Stimulated activated CD8-positive, alpha-beta memory T cell treated with anti-CD3 and anti-CD28 coated beads, Interleukin-7, amount 100 ng/mL, for 48 hours (primary cell): Measurements from ENCODE around the gene ADAMTS17.

Source experiments
- DNase-seq, 2 donors: peaks; one replicate each; pipeline ENCODE4 v3.0.0-alpha.2; 2020; ENCODE audit warnings: low read depth in 1 of 2; ENCODE audit errors: extremely low read depth in 1 of 2

The ADAMTS17 gene

DNA sequence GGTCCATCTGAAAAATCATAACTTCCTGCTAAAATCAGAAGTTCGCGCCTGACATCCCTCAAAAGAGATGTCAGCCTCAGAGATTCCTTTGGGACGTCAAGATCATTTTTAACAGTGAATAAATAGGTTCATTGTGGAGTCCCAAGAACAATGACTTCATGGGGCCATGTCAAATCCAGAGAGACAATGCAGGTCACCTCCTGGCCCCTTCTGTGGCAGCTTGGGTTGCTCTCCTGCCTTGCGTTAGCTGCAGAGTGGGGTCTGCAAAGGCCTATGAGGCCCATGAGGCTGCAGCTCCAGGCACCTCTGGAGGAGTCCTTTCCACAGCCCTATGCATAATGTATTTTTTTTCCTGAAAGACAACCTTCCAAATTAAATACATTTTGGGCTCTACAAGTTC lies 282.3 kb downstream of the ADAMTS17 start:
- no peak for DNase-seq

DNA sequence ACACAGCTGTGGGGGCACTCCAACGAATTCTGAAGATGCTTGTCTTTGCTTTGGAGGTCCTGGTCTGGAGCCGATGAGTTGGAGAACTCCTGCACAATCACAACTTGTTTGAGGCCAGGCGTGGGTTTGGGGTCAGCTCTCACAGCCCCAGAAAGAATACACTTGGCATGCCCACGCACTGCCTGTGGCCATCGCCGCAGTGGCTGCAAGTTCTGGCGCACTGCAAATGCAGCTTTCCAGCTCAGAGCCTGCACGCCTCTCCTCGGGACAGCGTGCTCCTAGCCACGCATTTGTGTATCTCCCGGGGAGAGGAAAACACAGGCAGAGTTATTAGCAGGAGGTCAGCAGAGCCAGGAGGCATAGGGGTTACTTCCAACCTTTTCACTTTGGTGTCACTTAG lies 282.7 kb downstream of the ADAMTS17 start:
- DNase-seq = no peak

DNA sequence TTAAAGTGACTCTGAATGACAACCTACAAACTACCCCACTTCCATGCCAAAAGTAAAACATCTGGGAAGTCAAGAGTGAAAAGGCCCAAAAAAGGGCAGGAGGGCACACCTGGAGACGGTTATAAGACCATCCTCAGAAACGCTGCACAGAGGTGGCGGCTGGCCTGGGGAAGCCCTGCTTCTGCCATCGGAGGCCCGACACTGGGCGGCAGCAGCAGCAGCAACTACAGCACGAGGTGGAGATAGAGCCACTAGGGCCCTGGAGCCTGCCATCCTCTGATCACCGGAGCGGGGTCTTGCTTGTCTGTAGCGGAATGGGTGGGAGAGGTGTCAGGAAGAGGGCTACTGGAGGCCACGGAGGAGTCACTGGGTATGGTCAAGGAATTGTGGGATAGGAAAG lies 283.3 kb downstream of the ADAMTS17 start:
- DNase-seq = no peak

DNA sequence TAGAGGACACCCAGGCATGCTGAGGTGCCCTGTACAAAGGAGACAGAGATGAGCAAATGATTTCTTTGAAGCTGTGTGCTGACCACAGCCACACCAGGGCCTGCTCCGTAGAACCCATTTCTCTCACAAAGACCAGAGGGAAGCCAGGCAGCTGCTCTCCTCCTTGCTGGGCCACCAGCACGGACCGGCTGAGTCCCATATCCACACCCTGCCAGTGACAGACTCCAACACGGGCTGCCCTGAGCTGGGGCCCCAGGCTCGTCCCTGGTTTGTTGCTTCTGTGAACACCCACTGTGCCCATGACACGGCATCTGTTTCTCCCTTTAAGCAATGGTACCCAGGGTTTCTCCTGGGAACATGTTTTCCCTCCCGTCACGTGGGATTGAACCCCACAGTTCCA lies 284.5 kb downstream of the ADAMTS17 start:
- DNase-seq = no peak

DNA sequence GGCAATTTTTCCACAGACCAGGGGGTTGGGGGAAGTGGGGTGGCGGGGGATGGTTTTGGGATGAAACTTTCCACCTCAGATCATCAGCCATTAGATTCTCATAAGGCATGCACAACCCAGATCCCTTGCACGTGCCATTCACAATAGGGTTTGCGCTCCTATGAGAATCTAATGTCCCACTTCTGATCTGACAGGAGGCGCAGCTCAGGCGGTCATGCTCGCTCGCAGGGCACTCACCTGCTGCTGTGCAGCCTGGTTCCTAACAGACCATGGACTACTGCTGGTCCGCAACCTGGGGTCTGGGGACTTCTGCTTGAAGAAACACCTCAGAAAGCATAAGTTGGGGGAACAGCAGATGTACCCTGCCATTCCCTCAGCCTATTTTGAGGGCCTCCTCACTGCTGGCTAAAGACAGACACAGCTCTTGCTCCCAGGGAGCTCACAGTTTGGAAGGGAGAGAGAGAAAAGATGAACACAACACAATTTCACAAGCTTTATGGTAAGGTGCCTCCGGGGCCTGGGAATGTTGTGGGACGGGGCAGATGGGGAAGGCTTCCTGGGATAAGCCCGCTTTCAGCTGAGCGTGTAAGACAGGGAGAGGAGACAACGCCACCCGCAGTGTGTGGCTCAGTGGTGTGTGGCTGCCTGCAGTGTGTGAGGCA lies 285.2 kb downstream of the ADAMTS17 start:
- no peak for DNase-seq

DNA sequence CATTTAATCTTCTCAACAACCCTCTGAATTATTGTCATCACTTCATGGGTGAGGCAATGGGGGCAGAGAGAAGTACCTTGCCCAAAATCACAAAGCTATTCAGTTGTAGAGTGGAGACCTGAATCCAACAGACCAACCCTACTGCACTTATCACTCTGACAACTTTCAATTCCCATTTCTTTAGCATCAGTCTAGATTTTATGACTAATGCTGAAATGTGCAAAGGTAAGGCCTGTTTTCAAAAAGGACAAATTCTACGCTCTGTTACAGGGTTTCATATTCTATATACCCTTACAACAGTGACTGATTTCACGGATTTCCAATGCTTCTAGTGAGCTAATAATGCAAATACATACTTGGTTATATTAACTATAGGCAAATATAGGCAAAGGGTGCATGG lies 286.0 kb downstream of the ADAMTS17 start:
- DNase-seq = no peak

DNA sequence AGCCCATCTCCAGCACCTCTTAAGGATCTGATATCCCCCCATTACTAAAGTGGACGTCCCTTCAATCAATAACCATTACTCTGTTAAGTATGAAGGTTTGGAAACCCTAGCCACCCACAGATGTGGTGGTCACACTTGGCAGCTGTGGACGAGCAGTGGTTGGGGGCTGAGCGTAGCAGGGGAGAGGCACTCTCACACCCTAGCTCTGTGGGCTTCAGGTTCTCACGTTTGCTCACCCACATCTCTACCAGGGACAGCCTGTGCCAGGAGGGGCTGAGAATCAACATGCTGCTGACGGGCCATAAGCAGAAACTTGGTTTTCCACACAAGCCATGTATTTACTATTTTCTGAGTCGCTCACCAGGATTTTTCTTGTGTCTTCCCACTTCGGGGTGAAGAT lies 287.2 kb downstream of the ADAMTS17 start:
- no peak for DNase-seq

DNA sequence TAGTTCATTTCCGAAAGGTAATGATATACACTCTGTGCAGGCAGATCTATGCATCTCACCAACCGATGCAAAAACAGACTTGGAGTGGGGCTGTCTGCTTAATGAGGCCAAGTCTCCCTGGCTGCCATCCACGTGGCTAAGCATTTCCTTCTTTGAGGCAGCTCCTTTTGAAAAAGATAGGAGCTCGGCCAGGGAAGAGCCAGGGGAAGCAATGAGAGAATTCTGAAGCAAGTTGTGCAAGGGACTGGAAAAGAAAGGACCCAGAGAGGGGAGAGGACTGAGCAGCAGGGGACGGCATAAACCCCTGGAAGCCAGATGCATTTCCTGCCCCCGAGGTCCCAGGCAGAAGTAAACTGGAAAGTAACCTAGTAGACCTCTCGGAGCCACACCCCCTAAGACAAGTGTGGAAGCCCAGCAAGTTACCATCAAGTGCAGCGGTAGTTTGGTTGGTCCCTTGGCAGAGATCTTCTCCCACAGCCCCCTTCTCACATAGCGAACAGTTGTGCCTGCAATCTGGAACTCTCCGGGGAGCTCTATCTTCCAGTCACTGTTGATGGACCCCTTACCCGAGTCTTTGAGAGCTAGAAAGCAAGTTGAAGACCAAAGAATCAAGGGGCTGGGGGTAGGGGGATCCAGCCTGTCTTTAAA lies 288.2 kb downstream of the ADAMTS17 start:
- no peak for DNase-seq

DNA sequence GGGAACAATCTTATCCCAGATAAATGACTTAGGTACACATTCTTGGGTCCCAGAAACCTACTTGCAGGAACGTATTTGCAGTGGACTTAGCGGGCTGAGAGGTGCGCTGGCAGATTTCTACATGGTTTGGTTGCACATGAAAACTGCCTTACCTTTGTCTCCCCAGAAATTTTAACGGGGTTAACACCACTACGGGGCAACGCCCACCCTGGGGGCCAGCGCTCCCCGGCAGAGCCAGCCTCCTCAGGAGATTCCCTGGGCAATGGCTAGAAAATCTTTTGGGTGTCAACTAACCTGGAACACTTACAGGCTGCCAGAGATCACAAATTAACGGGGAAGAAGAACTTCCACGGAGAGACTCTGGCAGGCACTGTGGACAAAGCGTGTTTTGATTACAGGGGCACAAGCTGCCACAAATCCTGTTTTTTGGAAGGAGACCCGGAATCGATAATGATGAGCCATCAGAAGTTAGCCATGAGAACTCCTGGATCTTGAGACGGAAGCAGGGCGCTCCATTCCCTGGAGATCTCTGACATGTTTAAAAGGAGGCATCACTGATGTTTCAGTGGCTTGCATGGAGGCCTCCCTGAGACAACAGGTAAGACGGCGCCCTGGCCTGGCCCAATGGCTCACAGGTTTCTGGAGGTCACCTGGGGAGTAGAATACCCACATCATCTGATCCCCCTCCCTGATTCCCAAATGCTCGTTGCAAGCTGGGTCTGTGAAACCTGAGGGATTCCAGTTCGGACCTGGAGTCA lies 288.9 kb downstream of the ADAMTS17 start:
- no peak for DNase-seq

DNA sequence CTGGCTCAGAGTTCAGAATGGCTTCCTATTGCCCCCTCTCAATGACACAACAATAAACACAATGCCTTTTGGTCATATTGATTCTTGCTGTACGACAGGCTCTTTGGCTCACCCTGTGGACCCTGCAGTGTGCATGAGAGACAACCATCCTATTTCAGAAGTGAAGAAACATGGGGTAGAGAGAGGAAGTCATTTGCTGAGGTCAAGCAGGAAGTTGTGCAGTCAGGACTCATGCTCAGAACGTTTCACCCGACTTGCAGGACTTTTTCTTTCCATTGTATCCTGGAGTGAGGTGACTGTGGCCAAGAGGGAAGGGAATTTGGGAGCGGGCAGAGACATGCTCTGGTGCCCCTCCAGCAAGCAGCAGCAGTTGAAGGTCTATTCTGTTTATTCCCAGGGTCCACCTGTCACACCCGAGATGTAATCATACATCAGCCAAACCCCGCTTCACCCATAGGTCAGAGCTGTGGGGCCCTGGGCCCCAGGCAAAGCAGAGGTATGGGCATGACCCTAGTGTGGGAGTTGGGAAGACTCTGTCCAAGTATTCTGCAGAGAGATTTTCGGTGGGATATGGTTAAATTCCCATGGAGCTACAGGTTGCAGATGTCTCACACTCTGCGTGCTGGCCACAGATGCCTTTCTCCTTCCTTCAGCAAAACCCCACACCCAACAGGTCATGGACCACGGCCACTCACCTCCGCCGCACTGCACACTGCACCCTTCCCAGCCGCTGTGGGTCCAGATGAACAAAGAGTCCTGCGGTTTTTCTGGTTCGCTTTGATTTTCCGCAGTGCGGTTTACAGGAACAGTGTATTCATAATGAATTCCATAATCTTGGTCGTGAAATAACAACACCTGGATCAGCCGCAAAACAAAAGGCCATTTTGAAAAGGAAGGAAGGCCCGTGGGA lies 290.6 kb downstream of the ADAMTS17 start:
- no peak for DNase-seq

DNA sequence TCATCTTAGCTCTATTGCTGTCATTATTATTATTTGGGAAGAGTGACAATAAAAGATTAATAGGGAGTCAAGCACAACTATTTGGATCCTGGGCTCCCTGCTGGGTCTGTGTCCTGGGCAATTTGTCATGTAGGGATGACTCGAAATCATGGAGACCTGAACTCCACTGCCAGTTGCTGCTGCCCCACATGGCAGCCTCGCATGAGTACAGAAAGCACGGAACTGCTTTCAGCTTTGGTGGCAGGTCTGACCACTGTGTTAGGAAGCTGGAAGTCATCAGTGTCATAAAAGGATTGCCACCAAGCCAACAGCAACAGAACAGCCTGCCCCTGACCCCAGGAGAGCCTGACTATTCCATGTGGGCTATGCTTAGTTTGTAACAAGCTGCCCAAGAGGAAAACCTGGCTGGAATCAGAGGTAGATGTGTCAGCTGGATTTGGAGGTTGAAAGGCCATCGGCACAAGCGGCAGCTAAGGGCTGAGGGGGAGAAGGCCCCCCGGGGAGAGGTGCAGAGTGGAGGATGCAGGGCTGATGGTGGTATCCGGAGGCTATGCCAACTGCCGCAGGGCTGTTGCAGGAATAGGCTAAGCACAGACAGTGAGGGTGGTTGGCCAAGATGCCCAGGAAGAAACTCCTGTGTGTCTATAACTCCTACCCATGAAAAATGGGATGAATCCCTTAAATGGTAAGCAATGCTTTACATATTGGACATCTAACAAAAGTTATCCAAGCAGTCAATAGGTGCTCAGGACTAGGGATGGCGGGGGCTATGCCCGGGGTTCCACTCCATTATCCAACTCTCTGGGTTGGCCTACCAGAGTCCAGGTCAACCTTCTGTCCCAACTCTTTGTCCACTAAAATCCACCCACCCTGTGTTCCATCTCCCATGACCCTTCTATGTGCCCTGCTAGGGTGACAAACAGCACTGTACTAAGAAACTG lies 291.6 kb downstream of the ADAMTS17 start:
- DNase-seq = no peak

DNA sequence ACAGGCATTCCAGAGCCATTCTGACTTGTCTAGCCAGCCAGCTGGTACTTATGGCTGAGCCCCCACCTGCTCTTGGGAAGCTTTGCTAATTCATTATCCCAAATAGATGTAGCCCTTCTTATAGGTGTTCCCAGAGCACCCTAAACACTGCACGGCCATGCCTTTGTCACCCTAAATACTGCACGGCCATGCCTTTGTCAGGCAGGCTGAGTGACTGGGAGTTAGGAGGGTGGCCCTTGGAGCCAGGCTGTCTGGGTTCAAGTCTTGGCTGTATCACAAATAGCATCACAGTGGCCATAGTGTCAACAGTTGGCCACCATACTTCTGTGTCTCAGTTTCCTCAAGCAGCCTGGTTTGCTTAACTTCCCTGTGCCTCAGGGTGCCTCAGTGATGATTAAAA lies 292.3 kb downstream of the ADAMTS17 start:
- no peak for DNase-seq

DNA sequence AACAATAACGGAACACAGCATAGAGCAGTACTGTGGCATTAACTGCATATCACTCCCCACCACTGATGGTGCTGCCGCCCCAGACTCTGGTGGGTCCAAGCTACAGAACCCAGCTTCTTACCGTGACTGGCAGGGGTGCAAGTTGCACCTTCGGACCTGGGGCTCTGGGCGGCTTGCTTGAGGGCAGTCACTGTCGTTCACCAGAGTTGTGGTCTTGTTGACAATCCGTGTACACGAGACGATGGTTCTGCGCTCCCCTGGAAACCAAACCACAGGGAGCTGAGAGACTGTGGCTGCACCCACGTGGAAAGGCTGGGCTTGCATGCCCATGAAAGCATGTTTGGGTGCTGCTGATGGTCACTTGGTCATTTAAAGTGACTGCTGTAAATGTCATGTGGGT lies 293.0 kb downstream of the ADAMTS17 start:
- DNase-seq = no peak

DNA sequence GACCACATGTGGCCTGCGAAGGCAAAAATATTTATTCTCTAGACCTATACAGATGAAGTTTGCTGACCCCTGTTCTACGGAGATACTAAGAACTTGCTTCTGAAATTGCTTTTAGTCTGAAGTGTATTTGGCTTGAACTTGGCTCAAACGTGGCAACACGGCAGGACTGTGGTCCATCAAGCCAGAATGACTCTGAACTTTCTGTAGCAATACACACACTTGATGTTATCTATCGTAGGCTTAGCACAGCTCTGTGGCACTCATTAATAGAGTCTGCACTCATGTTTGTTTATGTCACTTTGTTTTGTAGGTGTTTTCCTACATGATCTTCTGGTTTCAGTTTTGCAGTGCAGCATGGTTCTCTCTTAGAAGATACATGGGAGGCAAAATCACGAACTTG lies 298.1 kb downstream of the ADAMTS17 start:
- DNase-seq = no peak

DNA sequence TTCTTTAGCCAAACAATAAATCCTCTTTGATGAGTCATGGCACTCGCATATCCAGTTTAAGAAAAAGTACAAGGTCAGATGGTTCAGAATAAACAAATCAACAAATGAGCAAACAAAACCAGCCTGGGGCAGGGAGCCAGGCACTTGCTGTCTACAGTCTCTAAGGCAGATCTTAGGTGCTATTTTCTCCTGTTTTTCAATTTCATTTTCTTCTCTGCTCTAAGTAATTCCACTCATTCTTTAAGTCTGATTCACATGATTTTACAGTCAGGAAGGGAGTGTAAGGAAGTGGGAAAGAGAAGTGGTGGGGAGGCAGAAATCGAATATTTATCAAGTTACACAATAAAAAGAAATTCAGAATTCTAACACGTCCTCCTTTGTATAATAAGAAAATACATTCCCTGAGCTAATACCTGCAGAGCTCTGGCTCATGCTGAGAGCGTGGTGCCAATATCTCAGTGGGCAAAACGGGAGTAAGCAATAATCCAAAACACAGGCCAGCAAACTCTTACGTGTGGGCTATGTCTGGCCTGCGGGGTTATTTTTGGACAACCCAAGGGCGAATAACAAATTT lies 298.6 kb downstream of the ADAMTS17 start:
- DNase-seq = no peak

DNA sequence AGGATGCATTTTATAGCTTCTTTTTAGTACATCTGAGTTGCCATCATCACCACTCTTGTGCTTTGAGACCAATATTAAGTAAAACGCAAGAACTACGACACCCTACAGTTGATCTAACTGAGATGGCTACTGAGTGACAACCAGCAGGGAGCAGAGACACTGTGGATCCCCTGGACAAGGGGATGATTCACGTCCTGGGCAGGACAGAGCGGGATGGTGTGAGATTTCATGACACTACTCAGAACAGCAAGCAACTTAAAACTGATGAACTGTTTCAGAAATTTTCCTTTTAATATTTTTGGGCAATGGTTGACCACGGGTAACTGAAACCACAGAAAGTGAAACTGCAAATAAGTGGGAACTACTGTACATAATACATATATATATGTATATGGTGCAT lies 299.2 kb downstream of the ADAMTS17 start:
- DNase-seq = no peak

DNA sequence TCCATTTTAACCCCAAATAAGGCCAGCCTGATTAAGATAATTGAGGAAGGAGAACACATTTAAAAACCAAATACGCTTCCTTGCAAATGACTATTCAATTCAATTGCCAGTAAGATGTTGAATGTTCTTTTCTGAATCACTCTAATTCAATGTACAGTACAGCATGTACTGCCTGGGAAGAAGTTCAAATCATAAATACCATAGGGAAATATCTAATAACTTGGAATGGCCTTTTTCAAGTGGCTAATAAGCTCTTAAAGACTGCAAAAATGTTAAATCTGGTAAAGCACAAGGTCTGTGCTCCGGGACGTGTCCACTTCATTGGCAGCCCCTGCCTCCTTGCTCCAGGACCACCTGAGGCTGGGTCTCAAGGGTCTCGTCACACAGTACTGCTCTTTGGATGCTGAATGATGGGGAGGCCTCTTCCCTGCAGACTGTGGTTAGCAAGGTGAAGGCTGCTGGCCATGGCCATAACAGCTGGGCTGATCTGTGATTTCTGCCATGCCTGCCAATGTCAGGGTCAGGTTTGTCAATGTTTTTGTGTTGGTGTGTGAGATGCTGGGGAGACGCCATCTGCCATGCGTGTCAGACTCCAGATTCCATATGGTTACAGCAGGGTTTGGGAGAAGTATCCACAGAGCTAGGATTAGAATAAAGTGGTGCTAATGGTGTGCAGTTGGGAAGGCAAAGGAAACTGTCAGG lies 300.5 kb downstream of the ADAMTS17 start:
- no peak for DNase-seq

DNA sequence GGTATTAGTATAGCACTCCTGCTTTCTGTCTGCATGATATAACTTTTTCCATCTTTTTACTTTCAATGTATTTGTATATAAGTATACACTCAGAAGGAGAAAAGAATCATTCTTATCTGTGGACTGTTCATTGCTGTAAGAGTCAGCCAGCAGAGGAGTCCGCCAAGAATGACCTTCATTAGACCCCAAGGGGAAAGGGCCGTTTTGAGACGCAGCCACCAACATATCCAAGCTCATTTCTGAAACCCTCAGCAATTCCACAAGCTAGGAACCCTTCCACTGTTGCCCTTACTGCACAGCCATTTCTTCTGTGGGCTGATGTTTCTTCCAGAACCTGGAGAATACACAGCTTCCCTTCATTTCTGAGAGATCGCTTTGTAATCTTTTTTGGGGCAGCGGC lies 301.8 kb downstream of the ADAMTS17 start:
- DNase-seq = no peak

DNA sequence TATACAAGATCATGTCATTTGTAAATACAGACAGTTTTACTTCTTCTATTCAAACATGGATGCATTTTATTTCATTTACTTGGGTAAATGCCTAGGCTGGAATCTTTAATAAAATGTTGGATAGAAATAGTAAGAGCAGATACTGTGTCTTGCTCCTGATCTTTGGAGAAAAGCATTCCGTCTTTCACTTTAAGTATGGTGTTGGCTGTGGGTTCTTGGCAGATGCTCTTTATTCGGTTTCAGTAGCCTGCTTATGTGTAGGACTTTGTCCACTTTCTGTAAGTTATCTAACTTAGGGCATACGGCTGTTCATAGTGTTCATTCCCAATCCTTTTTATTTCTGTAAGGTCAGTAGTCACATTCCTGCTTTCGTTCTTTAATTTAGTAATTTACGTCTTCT lies 303.0 kb downstream of the ADAMTS17 start:
- DNase-seq = no peak
